Fibroblast of skin of abdomen (primary cell): ENCODE measurements around the gene AFF1.
"Not testable (repeated sequence)": the region's sequence is repeated elsewhere in the genome, so short reads cannot be mapped to it uniquely, and the experiment has no call there.

Source experiments
- DNase-seq: peaks from one replicate; pipeline ENCODE4 v3.0.0-alpha.2; 2013

The AFF1 gene

DNA sequence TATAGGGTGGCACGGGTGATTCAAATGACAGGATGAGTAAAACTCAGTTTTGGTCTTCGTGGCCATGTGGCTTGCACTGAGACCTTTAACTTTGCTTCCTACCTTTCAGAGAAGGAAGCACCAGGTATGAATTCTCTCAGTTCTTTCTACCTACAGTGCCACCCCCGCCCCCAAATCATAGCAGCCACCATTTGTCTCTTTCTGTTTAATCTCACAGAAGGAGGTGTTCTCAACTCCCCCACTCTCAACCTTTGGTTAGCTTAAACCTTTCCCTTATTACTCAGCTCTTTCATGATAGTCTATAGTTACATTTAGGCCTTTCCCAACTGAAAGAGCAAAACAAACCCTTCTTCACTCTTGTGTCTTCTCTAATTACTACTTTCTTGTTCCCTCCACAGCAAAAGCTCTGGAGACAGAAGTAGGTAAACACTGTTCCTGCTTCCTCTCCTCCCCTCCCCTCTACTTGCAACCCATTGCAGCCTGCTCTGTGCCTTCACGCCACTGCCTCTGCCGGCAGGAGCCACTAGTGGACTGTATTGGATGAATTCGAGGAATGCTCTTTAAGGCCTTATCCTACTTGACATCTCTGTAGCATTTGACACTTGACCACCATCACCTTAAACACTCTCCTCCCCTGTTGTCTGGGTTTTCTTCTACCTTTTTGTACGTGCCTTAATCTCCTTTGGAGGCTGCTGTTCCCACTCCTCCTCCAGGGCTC is 123.7 kb downstream of the AFF1 start:
- no peak for DNase-seq

DNA sequence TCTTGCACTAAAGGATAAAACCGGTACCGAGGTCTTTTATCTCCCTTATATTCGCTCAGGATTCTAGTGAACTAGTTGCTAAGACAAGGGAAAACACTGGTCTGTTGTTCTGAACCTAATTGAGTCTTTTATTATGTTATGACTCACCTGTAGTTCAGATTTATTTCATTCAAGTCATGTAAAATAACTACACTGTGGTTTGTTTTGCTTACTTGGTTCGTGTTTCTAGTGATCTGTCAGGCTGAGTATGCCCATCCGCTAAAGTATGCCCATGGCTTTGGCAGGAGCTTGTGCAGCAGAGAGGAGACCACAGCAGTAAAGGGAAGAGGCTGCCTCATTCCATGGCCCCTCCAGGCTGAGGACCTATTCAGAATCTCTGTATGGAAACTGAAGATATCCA is 126.1 kb downstream of the AFF1 start:
- peak; percentile 57 for DNase-seq

DNA sequence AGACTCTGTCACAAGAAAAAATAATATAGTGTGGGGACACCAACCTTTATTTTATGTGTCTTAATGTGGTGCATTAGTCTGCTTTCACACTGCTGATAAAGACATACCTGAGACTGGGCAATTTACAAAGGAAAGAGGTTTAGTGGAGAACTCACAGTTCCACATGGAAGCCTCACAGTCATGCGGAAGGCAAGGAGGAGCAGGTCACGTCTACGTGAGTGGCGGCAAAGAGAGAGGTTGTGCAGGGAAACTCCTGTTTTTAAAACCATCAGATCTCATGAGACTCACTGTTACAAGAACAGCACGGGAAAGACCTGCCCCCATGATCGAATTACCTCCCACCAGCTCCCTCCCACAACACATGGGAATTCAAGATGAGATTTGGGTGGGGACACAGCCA is 130.2 kb downstream of the AFF1 start:
- DNase-seq, result no peak

DNA sequence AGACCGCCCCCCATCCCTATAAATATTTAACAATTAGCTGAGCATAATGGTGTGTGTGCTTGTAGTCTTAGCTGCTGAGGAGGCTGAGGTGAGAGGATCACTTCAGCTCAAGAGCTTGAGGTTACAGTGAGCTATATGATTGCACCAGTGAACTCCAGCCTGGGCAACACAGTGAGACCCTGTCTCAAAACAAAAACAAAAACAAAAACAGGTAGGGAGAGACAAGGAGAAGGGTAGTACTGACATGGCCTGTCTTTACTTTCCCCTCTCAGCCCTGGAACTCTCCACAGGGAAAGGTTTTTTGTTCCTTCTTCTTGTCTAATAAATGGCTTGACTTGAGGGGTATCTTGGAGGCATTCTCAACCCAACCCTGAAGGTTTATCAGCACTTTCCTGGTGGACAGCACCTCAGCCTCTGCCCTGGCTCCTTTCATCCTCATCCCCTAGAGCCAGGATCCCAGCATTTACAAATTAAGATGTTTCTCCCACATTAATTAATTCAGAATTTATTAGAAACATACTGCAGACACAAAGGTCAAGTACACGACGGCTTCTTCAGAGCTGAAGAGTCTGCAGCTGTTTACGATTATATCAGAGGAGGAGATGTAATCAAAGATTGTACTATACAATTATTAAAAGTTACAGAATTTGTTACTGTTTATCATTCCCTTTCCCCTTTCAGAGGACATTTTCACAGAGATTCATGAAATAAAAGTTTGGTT is 131.8 kb downstream of the AFF1 start:
- peak; percentile 20 for DNase-seq

DNA sequence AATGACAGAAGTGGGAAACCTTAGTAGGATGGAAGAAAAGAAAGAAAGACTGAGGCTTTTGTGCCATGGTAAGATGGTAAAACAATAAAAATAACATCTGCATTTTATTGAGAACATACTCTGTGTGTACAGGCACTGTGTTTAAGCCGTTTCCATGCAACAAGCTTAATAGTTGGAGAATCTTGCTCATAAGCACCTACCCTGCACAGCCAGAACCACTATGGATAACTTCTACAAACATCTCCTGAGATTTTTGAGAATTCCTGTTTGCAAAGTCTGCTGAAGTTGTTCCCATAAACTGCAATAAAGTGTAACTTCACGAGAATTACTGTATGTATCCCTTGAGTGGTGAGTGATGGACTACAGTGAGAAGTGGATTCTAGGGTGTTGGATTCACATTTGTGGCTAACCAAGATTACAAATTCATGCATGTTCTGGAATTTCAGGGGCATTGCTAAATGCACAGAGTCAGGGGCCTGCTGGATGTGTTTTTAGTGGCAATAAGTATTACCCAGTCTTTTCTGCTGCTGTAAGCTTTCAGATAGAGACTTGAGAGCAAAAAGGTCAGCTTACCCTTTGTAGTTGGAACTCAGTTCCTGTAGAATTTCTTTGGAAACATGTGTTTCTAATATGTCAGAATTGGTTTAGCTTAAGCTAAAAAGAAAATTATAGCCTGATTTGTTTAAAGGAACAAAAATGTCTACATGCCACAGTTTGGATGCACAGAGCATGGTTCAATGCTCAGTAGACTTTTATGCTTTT is 132.5 kb downstream of the AFF1 start:
- DNase-seq, result peak; percentile 71

DNA sequence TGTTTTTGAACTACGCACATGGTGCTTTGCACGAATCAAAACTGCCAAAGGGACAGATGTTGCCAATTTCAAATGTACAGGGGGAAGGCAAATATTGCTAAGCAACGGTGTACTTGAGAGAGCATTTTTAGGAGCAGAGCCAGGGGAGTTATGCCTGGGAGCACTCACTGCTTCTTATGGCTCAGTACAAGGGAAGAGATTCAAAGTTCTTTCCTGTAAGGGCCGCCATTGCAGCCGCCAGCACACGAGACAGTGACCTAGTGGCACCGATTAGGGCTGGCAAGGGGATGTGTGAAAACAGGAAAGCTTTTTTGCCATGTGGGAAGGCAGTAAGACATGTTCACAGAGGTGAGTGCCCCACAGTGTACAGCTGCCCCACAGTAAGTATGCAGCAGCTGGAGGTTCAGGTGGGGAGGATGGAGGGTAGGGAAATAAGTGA is 133.8 kb downstream of the AFF1 start:
- peak; percentile 37 for DNase-seq

DNA sequence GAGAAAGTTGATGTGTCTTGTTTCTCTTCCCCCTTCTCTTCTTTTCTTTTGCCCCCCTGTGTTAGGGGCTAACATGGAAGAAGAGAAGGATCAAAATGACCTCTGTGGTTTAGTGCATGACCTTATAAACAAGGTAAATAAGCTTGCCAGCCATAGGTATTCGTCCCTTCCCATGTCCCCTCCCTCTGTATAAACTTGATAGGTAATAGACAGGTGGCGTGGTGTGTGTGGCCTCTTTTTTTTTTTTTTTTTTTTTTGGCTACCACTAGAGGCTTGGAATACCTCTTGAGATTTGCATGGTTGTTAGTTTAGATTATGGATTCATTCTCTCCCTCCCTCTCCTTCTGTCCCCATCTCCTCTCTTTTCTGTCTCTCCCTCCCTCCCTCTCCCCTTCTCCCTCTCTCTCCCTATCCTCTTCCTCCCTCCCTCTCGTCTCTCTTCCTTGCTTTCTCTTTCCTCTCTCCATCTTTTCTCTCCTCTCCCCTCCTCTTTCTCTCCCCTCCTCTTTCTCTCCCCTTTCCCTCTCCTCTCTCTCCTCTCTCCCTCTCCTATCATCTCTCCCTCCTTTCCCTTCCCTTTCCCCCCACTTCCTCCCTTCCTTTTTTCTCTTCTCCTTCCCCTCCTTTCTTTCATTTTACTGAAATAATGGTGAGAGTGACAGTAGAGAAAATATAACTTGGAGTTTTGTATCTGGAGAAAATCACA is 134.4 kb downstream of the AFF1 start:
- no peak for DNase-seq

DNA sequence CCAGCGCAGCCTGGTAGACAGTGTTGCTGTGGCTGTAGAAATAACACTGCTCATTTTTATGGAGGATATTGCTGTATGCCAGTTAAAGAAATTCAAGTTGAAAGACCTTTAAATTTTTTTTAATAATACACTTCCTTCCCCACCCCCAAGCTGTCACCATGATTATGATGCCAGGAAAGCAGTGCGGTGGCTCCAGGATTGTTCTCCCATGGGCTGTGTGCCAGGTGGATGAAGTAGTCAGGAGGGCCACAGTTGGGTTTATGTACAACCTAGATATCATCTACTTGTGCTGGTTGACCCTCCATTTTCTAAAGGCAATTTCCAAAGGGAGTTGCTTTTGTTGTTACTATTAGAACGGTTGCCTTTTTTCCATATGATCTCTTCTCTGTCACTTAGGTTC is 136.6 kb downstream of the AFF1 start:
- no peak for DNase-seq

DNA sequence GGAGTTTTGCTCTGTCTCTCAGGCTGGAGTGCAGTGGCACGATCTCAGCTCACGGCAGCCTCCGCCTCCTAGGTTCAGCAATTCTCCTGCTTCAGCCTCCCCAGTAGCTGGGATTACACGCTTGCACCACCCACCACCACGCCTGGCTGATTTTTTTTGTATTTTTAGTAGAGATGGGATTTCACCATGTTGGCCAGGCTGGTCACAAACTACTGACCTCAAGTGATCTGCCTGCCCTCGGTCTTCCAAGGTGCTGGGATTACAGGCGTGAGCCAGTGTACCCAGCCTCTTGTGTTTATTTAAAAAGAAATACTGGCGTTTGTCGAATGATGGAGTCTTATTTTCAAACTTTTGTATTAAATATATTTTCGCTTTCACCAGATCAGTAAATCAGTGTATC is 137.7 kb downstream of the AFF1 start:
- DNase-seq, result not testable (repeated sequence)

DNA sequence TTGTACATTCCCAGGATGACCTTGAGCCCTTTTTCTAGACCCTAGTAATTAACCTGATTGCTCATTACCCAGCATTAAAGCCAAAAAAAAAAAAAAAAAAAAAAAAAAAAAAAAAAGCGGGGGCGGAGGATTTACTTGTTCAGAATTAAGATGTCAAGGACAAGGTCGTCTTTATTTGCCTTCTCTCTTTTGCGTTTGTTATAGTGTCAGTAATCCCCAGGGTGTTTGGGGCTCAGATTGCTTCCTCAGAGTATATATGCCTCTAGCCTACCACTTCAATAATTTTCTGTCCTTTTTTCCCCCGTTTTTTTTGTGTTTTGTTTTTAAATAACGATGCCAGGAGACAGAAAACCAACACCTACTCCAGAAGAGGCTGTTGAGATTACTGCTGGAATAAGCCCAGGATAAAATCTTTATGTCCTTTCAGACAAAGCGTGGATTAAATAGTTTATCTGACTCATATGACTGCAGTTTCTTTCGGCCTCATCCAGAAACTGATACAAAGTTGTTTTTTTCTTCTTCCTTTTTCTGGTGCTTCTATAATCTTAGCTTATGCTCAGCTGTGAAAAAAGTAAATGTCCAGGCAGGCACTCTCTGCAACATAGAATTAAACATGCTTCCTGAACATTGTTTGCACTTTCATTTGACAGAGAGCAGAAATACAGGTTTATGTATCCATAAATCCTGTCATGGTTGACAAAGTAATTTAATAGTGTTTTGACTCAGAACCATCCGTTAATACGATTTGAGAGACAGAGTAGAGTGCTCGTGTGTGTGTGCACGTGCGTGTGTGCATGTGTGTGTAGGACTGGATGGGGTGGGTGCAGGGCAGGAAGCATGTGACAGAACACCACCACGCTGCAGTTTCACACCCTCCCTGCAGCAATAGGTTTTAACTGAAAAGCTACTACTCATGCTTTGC is 138.6 kb downstream of the AFF1 start:
- DNase-seq, result no peak

DNA sequence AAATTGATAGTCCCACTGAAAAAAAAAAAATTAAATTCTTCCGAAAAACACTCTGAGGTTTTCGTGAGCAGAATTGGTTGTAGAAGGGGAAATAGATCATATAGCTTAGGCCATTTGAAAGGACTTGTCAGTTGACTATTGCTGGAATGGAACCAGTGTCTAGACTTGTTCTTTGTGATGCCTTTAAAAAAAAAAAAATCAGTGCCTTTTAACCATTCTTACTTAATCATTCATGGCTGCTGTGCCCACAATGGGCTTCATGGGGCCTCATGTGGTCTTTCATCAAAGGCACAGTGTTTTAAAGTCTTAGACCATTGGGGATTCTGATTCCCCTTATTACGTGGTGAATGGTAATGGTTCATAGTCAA is 139.3 kb downstream of the AFF1 start:
- no peak for DNase-seq

DNA sequence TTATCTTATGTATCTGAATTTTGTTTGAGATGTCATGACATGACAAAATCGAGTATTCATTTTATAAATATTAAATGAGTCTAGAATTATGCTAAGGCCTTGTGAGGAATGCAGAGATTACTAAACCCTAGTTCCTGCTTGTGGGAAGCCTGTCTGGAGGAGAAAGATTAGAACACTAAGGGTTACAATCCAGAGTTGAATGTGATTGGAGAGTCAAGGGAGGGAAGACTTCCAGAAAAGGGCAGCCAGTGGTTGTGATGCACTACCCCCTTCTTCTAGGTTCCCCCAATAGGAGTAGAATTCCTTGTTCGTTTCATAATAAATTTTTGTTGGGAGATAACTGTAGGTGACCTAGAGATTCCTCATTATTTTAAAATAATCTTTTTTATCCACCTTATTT is 141.1 kb downstream of the AFF1 start:
- no peak for DNase-seq

DNA sequence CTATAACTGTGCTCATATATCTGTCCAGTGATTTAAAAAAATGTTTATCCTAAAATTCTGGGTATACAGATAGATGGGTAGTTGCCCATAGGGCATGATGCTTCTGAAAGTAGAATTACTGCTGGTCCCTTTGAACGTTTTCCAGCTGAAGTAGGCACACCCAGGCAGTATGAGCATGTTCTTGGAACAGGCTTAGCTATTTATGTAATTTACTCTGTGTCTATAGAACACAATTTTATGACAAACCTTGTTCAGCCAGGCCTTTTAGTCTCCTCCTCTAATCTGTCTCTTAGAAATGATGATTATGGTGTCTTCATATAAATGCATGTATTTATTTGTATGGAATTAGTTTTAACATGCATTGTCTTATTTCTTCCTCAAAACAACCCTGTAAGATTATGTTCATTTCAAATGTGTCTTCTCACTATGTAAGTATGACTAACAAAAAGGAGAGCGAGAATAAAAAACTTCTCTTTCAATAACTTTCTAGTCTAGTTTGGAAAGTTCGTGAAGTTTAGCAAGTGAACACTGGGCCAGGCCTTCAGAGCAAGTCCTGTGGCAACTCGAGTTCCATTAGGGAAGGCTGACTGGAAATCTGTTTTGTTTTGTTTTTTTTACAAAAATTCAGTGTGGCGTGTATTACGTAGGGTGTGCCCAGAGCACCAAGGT is 142.0 kb downstream of the AFF1 start:
- no peak for DNase-seq

DNA sequence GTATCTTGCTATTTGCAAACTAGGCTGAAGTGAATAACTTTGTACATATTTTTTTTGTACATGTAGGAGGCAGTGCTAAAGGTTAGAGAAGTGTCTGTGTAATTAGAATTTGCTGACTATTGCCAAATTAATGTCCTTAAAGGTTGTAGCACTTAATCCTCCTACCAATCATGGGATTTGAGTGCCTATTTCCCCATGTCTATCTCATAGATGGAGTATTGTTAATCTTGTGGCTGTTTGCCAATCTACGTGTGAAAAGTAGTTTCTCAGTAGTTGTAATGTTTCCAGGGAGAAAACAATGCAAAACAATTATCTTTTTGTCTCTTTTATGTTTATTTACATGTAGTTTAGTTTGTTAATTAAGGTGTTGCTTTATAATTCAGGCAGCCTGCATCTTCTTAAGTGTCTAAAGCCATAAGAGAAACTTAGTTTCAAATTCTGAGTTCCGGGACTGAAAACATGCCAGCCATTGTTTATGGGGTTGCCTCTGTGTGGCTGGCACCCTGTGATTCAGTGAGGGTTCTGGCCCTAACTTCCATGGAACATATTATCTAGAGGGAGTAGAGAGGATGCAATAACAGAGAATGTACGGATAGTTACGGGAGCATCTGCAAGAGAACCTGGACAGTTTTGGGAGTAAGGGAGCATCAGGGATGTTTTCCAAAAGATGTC is 143.2 kb downstream of the AFF1 start:
- no peak for DNase-seq

DNA sequence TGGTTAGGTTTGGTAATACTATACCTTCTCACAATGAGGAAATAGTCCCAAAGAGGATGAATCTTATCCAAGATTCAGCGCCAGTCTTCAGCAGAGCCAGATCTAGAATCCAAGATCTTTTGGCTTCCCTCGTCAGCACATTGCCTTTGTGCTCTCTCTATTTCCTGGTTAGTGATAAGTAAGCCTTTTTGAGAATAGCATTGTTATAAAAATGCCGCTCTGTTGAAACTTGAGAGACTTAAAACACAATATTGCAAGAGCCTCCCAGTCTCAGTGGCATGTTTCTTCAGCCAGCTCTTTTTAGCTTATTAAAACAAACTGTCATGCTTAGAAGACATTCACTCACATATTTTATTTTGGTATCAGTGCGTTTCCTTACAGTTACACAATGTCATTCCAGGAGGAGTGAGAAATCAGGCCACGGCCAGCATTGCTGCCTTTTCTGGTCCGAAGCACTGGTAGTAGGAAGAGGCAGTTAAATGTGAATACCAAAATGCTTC is 144.2 kb downstream of the AFF1 start:
- DNase-seq, result no peak

DNA sequence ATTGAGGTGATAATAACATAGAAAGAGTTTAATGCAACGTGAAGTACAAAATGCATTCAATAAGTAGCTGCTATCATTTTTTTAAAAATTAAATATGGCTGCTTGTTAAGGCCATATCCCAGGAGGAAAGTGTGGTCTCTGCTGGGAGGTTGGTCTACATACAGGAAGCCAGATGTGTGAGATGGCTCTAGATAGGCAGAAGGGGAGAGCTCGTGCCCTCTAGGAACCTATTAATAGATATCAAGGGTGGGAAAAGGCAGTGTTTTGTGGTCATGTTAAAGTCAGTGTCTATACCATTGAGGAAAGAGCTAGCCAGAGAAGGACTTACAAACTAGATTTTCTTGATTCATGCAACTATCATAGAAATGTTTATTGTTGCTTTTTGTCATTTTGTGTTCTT is 145.2 kb downstream of the AFF1 start:
- DNase-seq, result no peak

DNA sequence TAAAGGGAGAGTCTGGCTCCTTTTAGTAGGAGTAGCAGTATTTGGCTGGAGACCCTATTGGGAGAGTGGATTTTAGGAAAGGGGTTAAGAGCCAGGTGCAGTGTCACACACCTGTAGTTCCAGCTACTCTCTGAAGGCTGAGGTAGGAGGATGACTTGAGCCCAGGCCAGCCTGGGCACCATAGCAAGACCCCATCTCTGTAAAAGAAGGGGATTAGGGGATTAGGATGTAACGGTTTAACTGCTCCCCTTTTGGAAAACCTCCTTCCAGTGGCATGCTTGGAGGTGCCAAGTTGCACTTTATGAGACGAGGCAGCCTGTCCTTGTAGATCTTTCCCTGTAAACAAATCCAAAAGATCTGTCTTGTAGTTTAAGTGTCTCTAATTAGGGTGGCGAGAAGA is 145.7 kb downstream of the AFF1 start:
- no peak for DNase-seq

DNA sequence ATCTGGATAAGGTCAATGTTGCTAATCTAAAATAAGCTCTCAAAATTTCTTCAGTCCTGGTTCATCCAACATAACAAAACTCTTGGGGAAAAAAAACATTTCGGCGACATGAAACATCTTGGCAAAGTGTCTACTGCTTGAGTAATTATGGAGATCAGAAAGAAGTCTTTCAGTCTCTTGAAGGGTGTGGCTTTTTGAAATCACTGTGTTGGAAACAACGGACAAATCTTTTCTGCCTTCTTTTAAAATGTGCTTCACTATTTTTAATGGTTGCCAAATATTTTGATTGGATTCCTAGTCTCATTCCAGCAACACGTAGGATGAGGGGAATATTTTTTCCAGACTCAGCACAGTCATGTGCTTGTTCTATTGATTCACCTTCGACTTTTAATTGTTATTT is 147.0 kb downstream of the AFF1 start:
- DNase-seq, result no peak

DNA sequence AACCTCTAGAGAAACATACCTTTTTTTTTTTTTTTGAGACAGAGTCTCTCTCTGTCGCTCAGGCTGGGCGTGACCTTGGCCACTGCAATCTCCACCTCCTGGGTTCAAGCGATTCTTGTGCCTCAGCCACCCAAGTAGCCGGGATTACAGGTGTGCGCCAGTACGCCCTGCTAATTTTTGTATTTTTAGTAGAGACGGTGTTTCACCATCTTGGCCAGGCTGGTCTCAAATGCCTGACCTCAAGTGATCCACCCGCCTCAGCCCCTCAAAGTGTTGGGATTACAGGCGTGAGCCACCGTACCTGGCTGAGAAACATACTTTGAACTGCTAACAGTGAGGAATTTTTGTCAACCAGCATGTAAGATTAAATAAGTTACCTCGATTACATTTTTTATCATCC is 150.9 kb downstream of the AFF1 start:
- DNase-seq, result not testable (repeated sequence)

DNA sequence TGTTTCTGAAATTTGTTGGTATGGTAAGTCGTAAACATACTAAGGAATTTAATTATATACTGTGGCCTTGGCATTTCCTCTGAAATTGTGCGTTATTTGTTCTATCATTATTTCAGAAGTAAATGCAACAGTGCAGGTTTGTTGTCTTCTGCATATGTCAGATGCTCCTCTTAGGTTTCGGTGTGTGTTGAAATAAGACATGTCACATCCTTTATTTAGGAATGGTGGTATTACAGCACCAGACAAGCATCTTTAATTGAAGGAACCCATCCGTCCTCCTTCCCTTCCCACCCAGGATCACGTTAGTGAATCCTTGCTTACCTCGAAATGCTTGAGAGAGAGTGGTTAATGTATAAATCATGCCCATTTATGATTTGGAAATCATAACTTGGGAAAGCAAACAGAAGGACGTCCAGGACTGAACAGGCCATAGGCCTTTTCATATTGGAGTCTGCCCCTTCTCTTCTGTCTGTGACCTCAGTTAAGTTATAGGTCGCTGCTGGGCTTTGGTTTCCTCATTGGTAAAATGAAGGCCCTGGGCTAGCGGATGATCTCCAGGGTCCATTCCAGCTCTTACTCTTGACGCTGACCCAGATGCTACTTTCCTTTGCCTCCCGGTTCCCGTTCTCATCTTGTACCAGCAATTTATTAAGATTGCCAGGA is 151.5 kb downstream of the AFF1 start:
- no peak for DNase-seq
